GM23338 (cell line): Measurements from ENCODE around the gene HLA-F.

Source experiments
- CREB1 ChIP-seq: fragments of 250-450 bp; sonication (Bioruptor Pico); IDR thresholded peaks from 2 replicates; pipeline ENCODE4 v1.5.0; 2020; ENCODE audit warnings: low read depth, mild to moderate bottlenecking, moderate library complexity
- EZH2 ChIP-seq: fragments of 200-600 bp; sonication (generic); IDR thresholded peaks from one replicate; pipeline ENCODE4 v1.8.0; 2017; ENCODE audit warnings: antibody characterized with exemption, mild to moderate bottlenecking, low read depth; ENCODE audit not compliant: unreplicated experiment
- EZH2phosphoT487 ChIP-seq: fragments of 200-600 bp; sonication (generic); IDR thresholded peaks from one replicate; pipeline ENCODE4 v1.8.1; 2018; ENCODE audit warnings: antibody characterized with exemption; ENCODE audit not compliant: unreplicated experiment
- JUNB ChIP-seq: IDR thresholded peaks from one replicate; pipeline ENCODE4 v1.6.1; 2016; ENCODE audit warnings: antibody characterized with exemption; ENCODE audit not compliant: unreplicated experiment
- NANOG ChIP-seq: IDR thresholded peaks from 2 replicates; pipeline ENCODE4 v1.6.1; 2016; ENCODE audit warnings: antibody characterized with exemption, borderline replicate concordance
- POLR2AphosphoS5 ChIP-seq: IDR thresholded peaks from 2 replicates; pipeline ENCODE4 v1.6.1; 2016; ENCODE audit warnings: antibody characterized with exemption, low read depth
- STAT1 ChIP-seq: IDR thresholded peaks from one replicate; pipeline ENCODE4 v1.6.1; 2016; ENCODE audit warnings: antibody characterized with exemption; ENCODE audit not compliant: unreplicated experiment
- ZNF331 ChIP-seq: fragments of 250-450 bp; sonication (Bioruptor Pico); IDR thresholded peaks from 2 replicates; pipeline ENCODE4 v1.5.0; 2020; ENCODE audit warnings: low read depth, mild to moderate bottlenecking, moderate library complexity
- TF ChIP-seq, protein P1 (sequence below), 2 experiments: fragments of 200-600 bp in 1 of 2; sonication (generic) in 1 of 2; conservative IDR thresholded peaks; 2 replicates each; pipeline versions ENCODE4 v1.5.1 to v1.6.1; 2016 to 2017; ENCODE audit warnings: antibody characterized with exemption in 2 of 2, low read depth in 2 of 2, mild to moderate bottlenecking in 2 of 2, moderate library complexity in 1 of 2
- TF ChIP-seq, protein P2 (sequence below): IDR thresholded peaks from one replicate; pipeline ENCODE4 v1.6.1; 2018; ENCODE audit warnings: antibody characterized with exemption; ENCODE audit not compliant: unreplicated experiment
- TF ChIP-seq, protein P3 (sequence below): IDR thresholded peaks from 2 replicates; pipeline ENCODE4 v1.6.1; 2016; ENCODE audit warnings: antibody characterized with exemption

DNA sequence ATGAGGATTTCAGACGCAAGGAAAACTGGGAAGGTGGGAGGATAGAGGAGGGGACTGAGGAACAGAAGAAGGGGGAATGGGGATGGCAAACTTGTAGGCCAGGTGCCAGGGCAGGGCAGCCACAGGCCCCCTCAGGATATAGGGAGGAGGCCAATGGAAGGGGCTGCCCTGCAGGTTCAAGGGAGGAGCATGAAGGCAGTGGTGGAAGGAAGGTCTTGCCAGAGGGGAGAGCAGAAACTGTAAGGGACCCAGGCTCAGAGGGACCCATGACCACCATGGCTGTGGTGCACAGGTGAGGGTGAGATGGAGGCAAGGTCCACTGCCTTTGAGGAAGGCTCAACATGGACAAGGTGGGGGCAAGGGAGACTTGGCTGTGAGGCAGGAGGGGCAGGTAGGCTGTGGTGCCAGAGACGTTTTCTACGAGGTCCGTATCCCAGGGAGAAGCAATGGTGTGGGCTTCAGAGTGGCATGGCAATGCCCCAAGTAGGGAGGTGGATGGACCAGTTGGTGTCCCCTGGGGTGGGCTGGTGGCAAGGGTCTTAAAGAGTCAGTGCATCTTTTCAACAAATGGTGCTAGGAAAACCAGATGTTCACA, 22.7 kb downstream of the HLA-F start:
- TF ChIP-seq POLR2AphosphoS5 (no peak), EZH2 (no peak), NANOG (no peak), CREB1 (CRISPR knock-in tag) (no peak), EZH2phosphoT487 (no peak), STAT1 (no peak), JUNB (no peak), ZNF331 (CRISPR knock-in tag) (no peak)
- TF ChIP-seq, protein P1, sequence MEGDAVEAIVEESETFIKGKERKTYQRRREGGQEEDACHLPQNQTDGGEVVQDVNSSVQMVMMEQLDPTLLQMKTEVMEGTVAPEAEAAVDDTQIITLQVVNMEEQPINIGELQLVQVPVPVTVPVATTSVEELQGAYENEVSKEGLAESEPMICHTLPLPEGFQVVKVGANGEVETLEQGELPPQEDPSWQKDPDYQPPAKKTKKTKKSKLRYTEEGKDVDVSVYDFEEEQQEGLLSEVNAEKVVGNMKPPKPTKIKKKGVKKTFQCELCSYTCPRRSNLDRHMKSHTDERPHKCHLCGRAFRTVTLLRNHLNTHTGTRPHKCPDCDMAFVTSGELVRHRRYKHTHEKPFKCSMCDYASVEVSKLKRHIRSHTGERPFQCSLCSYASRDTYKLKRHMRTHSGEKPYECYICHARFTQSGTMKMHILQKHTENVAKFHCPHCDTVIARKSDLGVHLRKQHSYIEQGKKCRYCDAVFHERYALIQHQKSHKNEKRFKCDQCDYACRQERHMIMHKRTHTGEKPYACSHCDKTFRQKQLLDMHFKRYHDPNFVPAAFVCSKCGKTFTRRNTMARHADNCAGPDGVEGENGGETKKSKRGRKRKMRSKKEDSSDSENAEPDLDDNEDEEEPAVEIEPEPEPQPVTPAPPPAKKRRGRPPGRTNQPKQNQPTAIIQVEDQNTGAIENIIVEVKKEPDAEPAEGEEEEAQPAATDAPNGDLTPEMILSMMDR (conservative IDR thresholded peaks at IDR 0.05; ENCODE audit: low read depth in 2 of 2), result no peak
- TF ChIP-seq, protein P2, sequence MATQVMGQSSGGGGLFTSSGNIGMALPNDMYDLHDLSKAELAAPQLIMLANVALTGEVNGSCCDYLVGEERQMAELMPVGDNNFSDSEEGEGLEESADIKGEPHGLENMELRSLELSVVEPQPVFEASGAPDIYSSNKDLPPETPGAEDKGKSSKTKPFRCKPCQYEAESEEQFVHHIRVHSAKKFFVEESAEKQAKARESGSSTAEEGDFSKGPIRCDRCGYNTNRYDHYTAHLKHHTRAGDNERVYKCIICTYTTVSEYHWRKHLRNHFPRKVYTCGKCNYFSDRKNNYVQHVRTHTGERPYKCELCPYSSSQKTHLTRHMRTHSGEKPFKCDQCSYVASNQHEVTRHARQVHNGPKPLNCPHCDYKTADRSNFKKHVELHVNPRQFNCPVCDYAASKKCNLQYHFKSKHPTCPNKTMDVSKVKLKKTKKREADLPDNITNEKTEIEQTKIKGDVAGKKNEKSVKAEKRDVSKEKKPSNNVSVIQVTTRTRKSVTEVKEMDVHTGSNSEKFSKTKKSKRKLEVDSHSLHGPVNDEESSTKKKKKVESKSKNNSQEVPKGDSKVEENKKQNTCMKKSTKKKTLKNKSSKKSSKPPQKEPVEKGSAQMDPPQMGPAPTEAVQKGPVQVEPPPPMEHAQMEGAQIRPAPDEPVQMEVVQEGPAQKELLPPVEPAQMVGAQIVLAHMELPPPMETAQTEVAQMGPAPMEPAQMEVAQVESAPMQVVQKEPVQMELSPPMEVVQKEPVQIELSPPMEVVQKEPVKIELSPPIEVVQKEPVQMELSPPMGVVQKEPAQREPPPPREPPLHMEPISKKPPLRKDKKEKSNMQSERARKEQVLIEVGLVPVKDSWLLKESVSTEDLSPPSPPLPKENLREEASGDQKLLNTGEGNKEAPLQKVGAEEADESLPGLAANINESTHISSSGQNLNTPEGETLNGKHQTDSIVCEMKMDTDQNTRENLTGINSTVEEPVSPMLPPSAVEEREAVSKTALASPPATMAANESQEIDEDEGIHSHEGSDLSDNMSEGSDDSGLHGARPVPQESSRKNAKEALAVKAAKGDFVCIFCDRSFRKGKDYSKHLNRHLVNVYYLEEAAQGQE, result no peak
- TF ChIP-seq, protein P3, sequence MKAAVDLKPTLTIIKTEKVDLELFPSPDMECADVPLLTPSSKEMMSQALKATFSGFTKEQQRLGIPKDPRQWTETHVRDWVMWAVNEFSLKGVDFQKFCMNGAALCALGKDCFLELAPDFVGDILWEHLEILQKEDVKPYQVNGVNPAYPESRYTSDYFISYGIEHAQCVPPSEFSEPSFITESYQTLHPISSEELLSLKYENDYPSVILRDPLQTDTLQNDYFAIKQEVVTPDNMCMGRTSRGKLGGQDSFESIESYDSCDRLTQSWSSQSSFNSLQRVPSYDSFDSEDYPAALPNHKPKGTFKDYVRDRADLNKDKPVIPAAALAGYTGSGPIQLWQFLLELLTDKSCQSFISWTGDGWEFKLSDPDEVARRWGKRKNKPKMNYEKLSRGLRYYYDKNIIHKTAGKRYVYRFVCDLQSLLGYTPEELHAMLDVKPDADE, result no peak
